Gastroesophageal sphincter (tissue), 4 donors: ENCODE results near the gene TPBG. TPM values are rescaled to one million over a fixed set of nuclear protein-coding genes. Genes with fewer than 3 reads are reported as not detected.

Experiments used
- ATAC-seq: fragments of 150-250 bp; one replicate; pipeline ENCODE4 v1.9.1; 2016; ENCODE audit warnings: mild to moderate bottlenecking, moderate library complexity
- H3K27ac ChIP-seq, 4 donors: fragments of 200-600 bp; sonication (generic) in 3 of 4; 1 replicate in 3 of 4; 2 replicates in 1 of 4; pipeline ENCODE4 v1.5.1; 2016 to 2019
- H3K27me3 ChIP-seq: fragments of 200-600 bp; sonication (generic); one replicate; pipeline ENCODE4 v1.5.1; 2019
- H3K36me3 ChIP-seq, 2 donors: fragments of 200-600 bp; sonication (generic); one replicate each; pipeline ENCODE4 v1.5.1; 2019; ENCODE audit warnings: control low read depth in 1 of 2
- H3K4me1 ChIP-seq, 3 donors: fragments of 200-600 bp; sonication (generic); 1 replicate in 2 of 3; 2 replicates in 1 of 3; pipeline ENCODE4 v1.5.1; 2016 to 2019; ENCODE audit warnings: control low read depth in 2 of 3
- H3K4me3 ChIP-seq, 2 donors: fragments of 200-600 bp; sonication (generic); one replicate each; pipeline ENCODE4 v1.5.1; 2019; ENCODE audit warnings: mild to moderate bottlenecking in 1 of 2, moderate library complexity in 1 of 2
- H3K9me3 ChIP-seq, 3 donors: fragments of 200-600 bp; sonication (generic); one replicate each; pipeline ENCODE4 v1.5.1; 2017 to 2019; ENCODE audit warnings: control low read depth in 2 of 3
- CTCF ChIP-seq, 4 experiments: fragments of 200-600 bp in 2 of 4; fragments of 450-650 bp in 2 of 4; sonication (generic) in 1 of 4; IDR thresholded peaks; one replicate each; pipeline ENCODE4 v1.5.1; 2017 to 2019; ENCODE audit warnings: antibody characterized with exemption in 4 of 4, mild to moderate bottlenecking in 2 of 4, moderate library complexity in 2 of 4
- EP300 ChIP-seq: sonication (generic); formaldehyde crosslinking; IDR thresholded peaks from one replicate; pipeline ENCODE4 v1.6.1; 2017; ENCODE audit warnings: antibody characterized with exemption, mild to moderate bottlenecking
- POLR2A ChIP-seq, 2 donors: fragments of 450-650 bp; IDR thresholded peaks; one replicate each; pipeline ENCODE4 v1.6.1; 2017; ENCODE audit warnings: antibody characterized with exemption in 2 of 2, mild to moderate bottlenecking in 2 of 2, moderate library complexity in 1 of 2
- POLR2AphosphoS5 ChIP-seq: sonication (generic); formaldehyde crosslinking; IDR thresholded peaks from one replicate; pipeline ENCODE4 v1.6.1; 2017; ENCODE audit warnings: antibody characterized with exemption
- WGBS, 2 donors: methylation state at CpG; one replicate each; pipeline ENCODE4 v1.1.5; 2018; ENCODE audit warnings: low coverage in 1 of 2; 5-methylcytosine and 5-hydroxymethylcytosine counted together
- total RNA-seq, 4 donors: library from RNA; depleted of rRNA; stranded (reverse); fragments of >200 nt; gene quantifications; one replicate each; pipeline ENCODE4 v1.1.0, GENCODE V29; 2016

The TPBG gene
- total RNA-seq, 4 donors from 2014 or later, result 23.3 to 126 (median 84.5) TPM

DNA sequence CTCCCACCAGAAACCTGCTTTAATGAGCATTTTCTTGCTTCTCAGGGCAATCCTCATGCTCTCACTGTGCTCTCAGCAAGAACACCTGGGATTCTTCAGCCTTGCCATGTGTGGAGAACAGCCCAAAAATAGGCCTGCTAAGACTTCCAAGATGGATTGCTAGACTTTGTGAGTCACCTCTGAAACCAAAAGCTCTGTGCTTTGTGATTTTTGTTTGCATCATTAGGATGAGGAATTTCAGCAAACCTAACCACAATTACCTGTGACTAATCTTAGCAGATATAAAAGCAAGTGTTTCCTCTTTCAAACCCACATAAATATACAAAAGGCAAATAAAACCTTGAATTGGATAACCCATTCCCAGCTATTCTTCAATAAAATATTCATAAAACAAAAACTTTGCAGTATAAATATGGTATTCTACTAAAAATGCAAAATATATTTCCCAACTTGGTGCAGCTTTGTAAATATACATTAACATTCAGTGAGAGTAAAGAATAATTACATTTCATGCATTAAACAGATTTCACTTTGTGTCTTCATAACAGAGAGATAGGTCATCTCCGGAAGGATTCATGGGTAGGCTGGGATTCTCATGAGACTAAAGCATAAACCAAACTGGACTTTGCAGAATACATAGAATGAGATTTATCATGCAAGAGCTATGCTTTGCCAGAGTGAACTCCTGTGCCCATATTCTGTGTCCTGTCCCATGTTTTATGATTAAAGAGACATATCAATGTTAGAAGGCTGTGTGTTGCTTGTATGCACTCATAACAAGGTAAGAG, 33.5 kb downstream of the TPBG start:
- Histone ChIP-seq H3K36me3 (no peaks in the 10 kb centered on the region), H3K27me3 (no peaks in the 10 kb centered on the region), H3K27ac (peak overlapping the region in 3 of 4 donors; percentile 10 to 24 (median 17)), H3K9me3 (no peaks in the 10 kb centered on the region), H3K4me1 (peaks cover 0 to 22% (median 3%) of the 10 kb centered on the region in 3 donors), H3K4me3 (no peak overlapping the region)
- ATAC-seq, result peak; percentile 61
- 89 to 91% methylated on average over 1 of the region's 1 CpG for WGBS, 2 donors
- TF ChIP-seq CTCF (IDR thresholded peaks at IDR 0.05) (no peak), POLR2AphosphoS5 (peak; percentile 25)

- Histone ChIP-seq H3K4me1 (peaks cover 0 to 22% (median 3%) of the 10 kb centered on the region in 3 donors), H3K27ac (peak overlapping the region in 3 of 4 donors; percentile 10 to 17 (median 17)), H3K4me3 (no peak overlapping the region), H3K9me3 (no peaks in the 10 kb centered on the region), H3K36me3 (no peaks in the 10 kb centered on the region), H3K27me3 (no peaks in the 10 kb centered on the region)
- TF ChIP-seq POLR2AphosphoS5 (peak; percentile 48), EP300 (no peak)
- peak; percentile 61 for ATAC-seq
- WGBS, 2 donors, result 57 to 71% methylated on average over 1 of the region's 1 CpG
Observed at GRCh38 chr6:82397962-82398692, 34.5 kb downstream of the TPBG start.

DNA sequence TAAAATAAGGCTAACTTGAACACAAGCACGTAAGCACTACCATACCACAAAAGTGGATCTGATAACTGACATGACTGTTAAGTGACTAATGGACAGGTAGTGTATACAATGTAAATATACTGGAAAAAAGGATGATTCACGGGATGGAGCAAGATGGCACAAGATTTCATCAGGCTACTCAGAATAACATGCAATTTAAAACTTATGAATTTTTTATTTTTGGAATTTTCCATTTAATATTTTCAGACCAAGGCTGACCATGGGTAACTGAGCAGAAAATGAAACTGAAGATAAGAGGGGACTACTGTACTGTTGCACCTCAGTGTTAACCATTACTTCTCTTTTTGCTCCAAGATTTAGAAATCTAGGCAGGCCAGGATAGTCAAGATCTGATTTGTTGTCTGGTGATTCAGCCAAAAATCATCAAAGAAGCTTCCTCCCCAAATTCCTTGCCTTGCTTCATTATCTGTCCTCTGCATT, 45.4 kb downstream of the TPBG start:
- no peak overlapping the region for H3K4me3 ChIP-seq
- TF ChIP-seq EP300 (no peak), POLR2A (IDR thresholded peaks at IDR 0.05) (no peak), POLR2AphosphoS5 (no peak), CTCF (IDR thresholded peaks at IDR 0.05) (no peak)
- H3K27me3 ChIP-seq, result no peaks in the 10 kb centered on the region
- H3K4me1 ChIP-seq, result no peaks in the 10 kb centered on the region
- 66 to 67% methylated on average over 2 of the region's 2 CpGs for WGBS, 2 donors
- no peaks in the 10 kb centered on the region for H3K9me3 ChIP-seq
- no peak for ATAC-seq
- H3K27ac ChIP-seq, result no peak overlapping the region
- peaks cover 0 to 5% of the 10 kb centered on the region in 2 donors for H3K36me3 ChIP-seq

DNA sequence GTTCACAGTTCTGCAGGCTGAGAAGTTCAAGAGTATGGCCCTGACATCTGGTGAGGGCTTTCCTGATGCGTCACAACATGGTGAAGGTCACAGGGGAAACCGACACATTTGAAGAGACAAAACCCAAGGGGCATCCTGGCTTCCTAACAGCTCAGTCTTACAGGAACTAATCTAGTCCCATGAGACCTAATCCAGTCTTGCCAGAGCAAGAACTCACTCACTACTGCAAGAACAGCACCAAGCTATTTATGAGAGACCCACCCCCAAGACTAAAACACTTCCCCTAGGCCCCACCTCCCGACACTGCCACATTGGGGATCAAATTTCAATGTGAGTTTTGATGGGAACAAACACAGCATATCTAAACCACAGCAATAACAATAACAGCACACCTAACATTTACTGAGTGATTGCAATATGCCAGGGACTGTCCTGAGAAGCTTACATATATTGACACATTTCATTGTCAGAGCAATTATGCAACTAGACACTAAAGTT, 46.6 kb downstream of the TPBG start:
- H3K27ac ChIP-seq, result no peak overlapping the region
- no peaks in the 10 kb centered on the region for H3K27me3 ChIP-seq
- no peak overlapping the region for H3K4me3 ChIP-seq
- H3K4me1 ChIP-seq, result no peaks in the 10 kb centered on the region
- no peaks in the 10 kb centered on the region for H3K9me3 ChIP-seq
- no peak for TF ChIP-seq EP300
- no peak for TF ChIP-seq POLR2AphosphoS5
- no peak for TF ChIP-seq CTCF (IDR thresholded peaks at IDR 0.05)
- no peak for TF ChIP-seq POLR2A (IDR thresholded peaks at IDR 0.05)
- 100% methylated on average over 1 of the region's 3 CpGs; no CpG with 5 or more reads in 1 of the 2 donors for WGBS, 2 donors
- no peak for ATAC-seq
- peaks cover 0 to 5% of the 10 kb centered on the region in 2 donors for H3K36me3 ChIP-seq

DNA sequence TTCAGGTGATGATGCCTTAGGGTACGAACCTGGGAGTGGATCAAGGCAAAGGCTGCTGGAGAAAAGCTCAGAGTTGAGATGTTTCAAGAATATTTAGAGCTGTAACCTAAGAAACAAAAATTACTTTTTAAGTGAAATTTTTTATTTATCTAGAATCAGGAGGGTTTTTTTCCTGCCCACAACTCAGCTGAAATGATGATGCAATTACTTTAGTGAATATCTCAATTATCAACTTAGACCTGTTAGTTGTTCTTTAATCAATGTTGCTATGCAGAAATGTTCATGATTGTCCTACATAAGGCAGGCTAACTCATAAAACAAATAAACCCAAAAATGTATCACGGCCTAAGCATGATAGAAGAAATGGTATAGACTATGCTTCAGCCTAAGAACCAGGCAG, 50.3 kb downstream of the TPBG start:
- H3K27ac ChIP-seq, result no peak overlapping the region
- no peak for ATAC-seq
- H3K4me1 ChIP-seq, result no peaks in the 10 kb centered on the region
- no peaks in the 10 kb centered on the region for H3K9me3 ChIP-seq
- H3K36me3 ChIP-seq, result peaks cover 0 to 5% of the 10 kb centered on the region in 2 donors
- no peak overlapping the region for H3K4me3 ChIP-seq
- no peaks in the 10 kb centered on the region for H3K27me3 ChIP-seq
- 83 to 97% methylated on average over 2 of the region's 2 CpGs for WGBS, 2 donors
- TF ChIP-seq EP300, result no peak
